Sigmoid colon (tissue), 7 donors: ENCODE measurements around the gene PHAX. TPM values are rescaled to one million over a fixed set of nuclear protein-coding genes. Genes with fewer than 3 reads are reported as not detected.
"Not testable (repeated sequence)": the region's sequence is repeated elsewhere in the genome, so short reads cannot be mapped to it uniquely, and the experiment has no call there.

Experiments
- DNase-seq: peaks from one replicate; pipeline ENCODE4 v3.0.0-alpha.2; 2019
- H3K27ac ChIP-seq, 4 donors: fragments of 200-600 bp; sonication (generic); one replicate each; pipeline ENCODE4 v1.5.1; 2016 to 2019; ENCODE audit warnings: mild to moderate bottlenecking in 1 of 4
- H3K27me3 ChIP-seq, 3 donors: fragments of 200-600 bp; sonication (generic); one replicate each; pipeline ENCODE4 v1.5.1; 2019; ENCODE audit warnings: mild to moderate bottlenecking in 1 of 3
- H3K36me3 ChIP-seq, 4 donors: fragments of 200-600 bp; sonication (generic); one replicate each; pipeline ENCODE4 v1.5.1; 2016 to 2019
- H3K4me1 ChIP-seq, 4 donors: fragments of 200-600 bp; sonication (generic); one replicate each; pipeline ENCODE4 v1.5.1; 2017 to 2019
- H3K4me3 ChIP-seq, 4 donors: fragments of 200-600 bp; sonication (generic); one replicate each; pipeline ENCODE4 v1.5.1; 2017 to 2019; ENCODE audit warnings: mild to moderate bottlenecking in 2 of 4, moderate library complexity in 1 of 4
- H3K9me3 ChIP-seq, 4 donors: fragments of 200-600 bp in 3 of 4; sonication (generic) in 3 of 4; one replicate each; pipeline versions ENCODE4 v1.5.1 to v1.6.1; 2013 to 2019
- EP300 ChIP-seq, 4 donors: sonication (generic); formaldehyde crosslinking; IDR thresholded peaks; one replicate each; pipeline ENCODE4 v1.6.1; 2017; ENCODE audit warnings: antibody characterized with exemption in 4 of 4
- POLR2A ChIP-seq, 2 donors: fragments of 450-650 bp; IDR thresholded peaks; one replicate each; pipeline ENCODE4 v1.6.1; 2016; ENCODE audit warnings: antibody characterized with exemption in 2 of 2, mild to moderate bottlenecking in 2 of 2, moderate library complexity in 2 of 2
- POLR2AphosphoS5 ChIP-seq, 4 donors: sonication (generic); formaldehyde crosslinking; IDR thresholded peaks; one replicate each; pipeline ENCODE4 v1.6.1; 2017; ENCODE audit warnings: antibody characterized with exemption in 4 of 4
- WGBS, 2 donors: extraction: QIAGEN DNeasy Blood & Tissue Kit; methylation state at CpG; one replicate each; pipeline ENCODE4 v1.1.7; 2013; 5-methylcytosine and 5-hydroxymethylcytosine counted together
- intact Hi-C: fragments of 100-400 bp; cut with DNase I; formaldehyde crosslinking; loops from one replicate; pipeline ENCODE4 v1.15.1; 2023
- polyA plus RNA-seq, 3 donors: library from polyadenylated mRNA; stranded (reverse); fragments of 200-250 nt; gene quantifications; one replicate each; pipeline ENCODE4 v1.2.3, GENCODE V29; 2013
- total RNA-seq, 4 donors: library from RNA; depleted of rRNA; stranded (reverse); fragments of >200 nt; gene quantifications; one replicate each; pipeline ENCODE4 v1.1.0, GENCODE V29; 2016
- TF ChIP-seq, protein P1 (sequence below), 4 experiments: fragments of 450-650 bp in 3 of 4; fragments of 200-600 bp in 1 of 4; IDR thresholded peaks; one replicate each; pipeline ENCODE4 v1.5.1; 2016 to 2019; ENCODE audit warnings: antibody characterized with exemption in 4 of 4, mild to moderate bottlenecking in 3 of 4, moderate library complexity in 2 of 4
- donor health status: healthy with polysubstance abuse.
- donor health status: Bipolar disorder and iron deficiency.
- donor health status: healthy.

Gene PHAX
- total and polyA plus RNA-seq, 7 donors = 18.9 to 58.5 (median 38.8) TPM

DNA sequence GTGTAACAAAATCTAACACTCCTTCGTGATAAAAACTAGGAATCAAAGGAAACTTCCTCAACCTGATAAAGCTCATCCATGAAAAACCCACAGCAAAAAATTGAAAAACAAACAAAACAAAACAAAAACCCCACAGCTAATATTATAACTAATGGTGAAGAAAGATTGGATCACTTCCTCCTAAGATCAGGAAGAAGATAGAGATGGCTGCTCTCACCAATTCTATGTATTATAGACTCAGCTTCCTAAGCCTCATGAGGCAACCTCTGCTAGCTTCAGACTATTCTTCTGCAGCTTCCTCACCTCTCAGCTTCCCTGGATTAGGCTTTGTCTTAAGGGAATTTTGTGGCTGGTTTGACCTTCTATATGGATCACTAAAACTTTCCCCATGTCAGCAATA, 40.1 kb downstream of the PHAX start:
- no peak overlapping the region for H3K4me3 ChIP-seq

DNA sequence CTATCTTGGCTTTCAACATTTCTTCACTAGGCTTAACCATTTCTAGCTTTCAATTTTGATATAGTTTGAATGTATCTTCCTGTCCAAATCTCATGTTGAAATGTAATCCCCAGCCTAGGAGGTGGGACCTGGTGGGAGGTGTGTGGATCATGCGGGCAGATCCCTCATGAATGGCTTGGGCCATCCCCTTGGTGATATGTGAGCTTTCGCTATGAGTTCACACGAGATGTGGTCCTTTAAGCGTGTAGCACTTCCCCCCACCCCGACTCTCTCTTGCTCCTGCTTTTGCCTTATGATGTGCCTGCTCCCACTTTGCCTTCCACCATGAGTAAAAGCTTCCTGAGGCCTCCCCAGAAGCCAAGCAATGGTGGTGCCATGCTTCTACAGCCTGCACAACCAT, 40.6 kb downstream of the PHAX start:
- H3K27me3 ChIP-seq = no peaks in the 10 kb centered on the region
- H3K36me3 ChIP-seq = no peaks in the 10 kb centered on the region
- no peak overlapping the region for H3K27ac ChIP-seq
- WGBS, 2 donors = 89 to 96% methylated on average over 5 of the region's 5 CpGs
- DNase-seq = no peak
- intact Hi-C loops = no loop called here
- H3K4me3 ChIP-seq = no peak overlapping the region
- TF ChIP-seq POLR2AphosphoS5 (IDR thresholded peaks at IDR 0.05) (no peak), POLR2A (IDR thresholded peaks at IDR 0.05) (no peak), EP300 (IDR thresholded peaks at IDR 0.05) (no peak)
- TF ChIP-seq, protein P1, sequence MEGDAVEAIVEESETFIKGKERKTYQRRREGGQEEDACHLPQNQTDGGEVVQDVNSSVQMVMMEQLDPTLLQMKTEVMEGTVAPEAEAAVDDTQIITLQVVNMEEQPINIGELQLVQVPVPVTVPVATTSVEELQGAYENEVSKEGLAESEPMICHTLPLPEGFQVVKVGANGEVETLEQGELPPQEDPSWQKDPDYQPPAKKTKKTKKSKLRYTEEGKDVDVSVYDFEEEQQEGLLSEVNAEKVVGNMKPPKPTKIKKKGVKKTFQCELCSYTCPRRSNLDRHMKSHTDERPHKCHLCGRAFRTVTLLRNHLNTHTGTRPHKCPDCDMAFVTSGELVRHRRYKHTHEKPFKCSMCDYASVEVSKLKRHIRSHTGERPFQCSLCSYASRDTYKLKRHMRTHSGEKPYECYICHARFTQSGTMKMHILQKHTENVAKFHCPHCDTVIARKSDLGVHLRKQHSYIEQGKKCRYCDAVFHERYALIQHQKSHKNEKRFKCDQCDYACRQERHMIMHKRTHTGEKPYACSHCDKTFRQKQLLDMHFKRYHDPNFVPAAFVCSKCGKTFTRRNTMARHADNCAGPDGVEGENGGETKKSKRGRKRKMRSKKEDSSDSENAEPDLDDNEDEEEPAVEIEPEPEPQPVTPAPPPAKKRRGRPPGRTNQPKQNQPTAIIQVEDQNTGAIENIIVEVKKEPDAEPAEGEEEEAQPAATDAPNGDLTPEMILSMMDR (IDR thresholded peaks at IDR 0.05) = no peak
- H3K4me1 ChIP-seq = no peaks in the 10 kb centered on the region
- peaks cover 0 to 4% (median 3%) of the 10 kb centered on the region in 4 donors for H3K9me3 ChIP-seq

More for the DNA sequence above, 40.1 kb downstream of the PHAX start:
- no peak for DNase-seq
- Histone ChIP-seq H3K36me3 (no peaks in the 10 kb centered on the region), H3K9me3 (peaks cover 0 to 4% (median 2%) of the 10 kb centered on the region in 4 donors), H3K4me1 (no peaks in the 10 kb centered on the region), H3K27ac (no peak overlapping the region), H3K27me3 (no peaks in the 10 kb centered on the region)
- WGBS, 2 donors = 88 to 97% methylated on average over 1 of the region's 1 CpG
- intact Hi-C loops = no loop called here
- TF ChIP-seq POLR2A (IDR thresholded peaks at IDR 0.05) (no peak), POLR2AphosphoS5 (IDR thresholded peaks at IDR 0.05) (no peak), EP300 (IDR thresholded peaks at IDR 0.05) (no peak)
- TF ChIP-seq, protein P1 (IDR thresholded peaks at IDR 0.05) = no peak

DNA sequence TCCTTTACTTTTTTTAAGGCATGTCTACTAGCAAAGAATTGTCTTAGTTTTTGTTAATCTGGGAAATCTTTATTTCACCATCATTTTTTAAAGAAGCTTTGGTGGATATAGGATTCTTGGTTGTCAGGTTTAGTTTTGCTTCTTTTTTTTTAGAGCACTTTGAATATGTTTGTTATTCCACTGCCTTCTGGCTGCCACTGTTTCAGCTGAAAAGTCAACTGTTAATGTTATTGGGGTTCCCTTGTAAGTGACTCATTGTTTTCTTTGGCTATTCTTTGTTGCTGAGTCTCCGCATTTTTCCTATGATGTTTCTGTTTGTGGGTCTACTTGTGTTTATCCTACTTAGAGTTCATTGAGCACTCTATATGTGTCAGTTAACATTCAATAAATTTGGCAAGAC, 44.4 kb downstream of the PHAX start:
- no peaks in the 10 kb centered on the region for H3K36me3 ChIP-seq
- intact Hi-C loops = no loop called here
- WGBS, 2 donors = 97 to 100% methylated on average over 1 of the region's 1 CpG
- peaks cover 0 to 4% (median 3%) of the 10 kb centered on the region in 4 donors for H3K9me3 ChIP-seq
- H3K27me3 ChIP-seq = no peaks in the 10 kb centered on the region
- H3K4me3 ChIP-seq = no peak overlapping the region
- no peak overlapping the region for H3K27ac ChIP-seq
- DNase-seq = no peak
- H3K4me1 ChIP-seq = no peaks in the 10 kb centered on the region
- TF ChIP-seq POLR2AphosphoS5 (IDR thresholded peaks at IDR 0.05) (no peak), EP300 (IDR thresholded peaks at IDR 0.05) (no peak), POLR2A (IDR thresholded peaks at IDR 0.05) (no peak)
- TF ChIP-seq, protein P1 (IDR thresholded peaks at IDR 0.05) = no peak

DNA sequence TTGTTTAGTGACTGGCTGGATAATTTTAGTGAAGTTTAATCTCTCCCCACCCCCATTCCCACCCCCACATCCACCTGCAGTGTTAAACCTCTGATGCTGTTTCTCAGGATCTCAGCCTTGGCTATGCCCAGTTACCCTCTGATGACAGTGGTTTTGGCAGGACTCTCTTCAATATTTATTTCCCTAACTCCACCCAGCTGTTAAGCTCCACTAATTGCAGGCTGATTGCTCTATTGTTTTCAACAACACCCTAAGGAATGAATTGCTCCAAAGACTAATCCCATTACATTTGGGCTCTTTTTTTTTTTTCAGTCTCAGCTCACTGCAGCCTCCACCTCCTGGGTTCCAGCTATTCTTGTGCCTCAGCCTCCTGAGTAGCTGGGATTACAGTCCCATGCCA, 46.3 kb downstream of the PHAX start:
- intact Hi-C loops = no loop called here
- Histone ChIP-seq H3K27ac (no peak overlapping the region), H3K9me3 (peaks cover 0 to 4% (median 3%) of the 10 kb centered on the region in 4 donors), H3K4me1 (no peaks in the 10 kb centered on the region), H3K4me3 (no peak overlapping the region), H3K27me3 (no peaks in the 10 kb centered on the region), H3K36me3 (no peaks in the 10 kb centered on the region)
- no peak for DNase-seq
- TF ChIP-seq, protein P1 (IDR thresholded peaks at IDR 0.05) = no peak

DNA sequence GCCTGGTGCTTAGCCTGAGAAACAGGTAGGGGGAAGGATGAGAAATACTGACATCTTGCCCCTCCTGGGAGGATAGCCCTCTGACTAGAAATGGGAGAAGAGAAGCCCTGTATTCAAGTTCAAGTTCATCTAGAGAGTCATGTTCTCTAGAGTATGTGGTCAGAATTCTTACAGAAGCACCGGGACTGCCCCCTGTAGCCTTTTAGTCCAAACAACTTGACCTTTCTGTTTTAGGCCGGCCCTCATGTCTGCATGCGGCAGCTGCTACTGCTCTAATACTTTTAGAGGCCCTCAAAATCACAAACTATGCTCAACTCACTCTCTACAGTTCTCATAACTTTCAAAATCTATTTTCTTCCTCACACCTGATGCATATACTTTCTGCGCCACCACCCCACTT, 47.7 kb downstream of the PHAX start:
- intact Hi-C loops = no loop called here
- H3K4me3 ChIP-seq = no peak overlapping the region
- H3K9me3 ChIP-seq = peaks cover 0 to 4% (median 3%) of the 10 kb centered on the region in 4 donors
- H3K27ac ChIP-seq = no peak overlapping the region
- 28 to 67% methylated on average over 4 of the region's 4 CpGs for WGBS, 2 donors
- no peaks in the 10 kb centered on the region for H3K36me3 ChIP-seq
- TF ChIP-seq POLR2A (IDR thresholded peaks at IDR 0.05) (no peak), POLR2AphosphoS5 (IDR thresholded peaks at IDR 0.05) (no peak), EP300 (IDR thresholded peaks at IDR 0.05) (no peak)
- TF ChIP-seq, protein P1 (IDR thresholded peaks at IDR 0.05) = no peak
- no peaks in the 10 kb centered on the region for H3K27me3 ChIP-seq
- DNase-seq = no peak
- H3K4me1 ChIP-seq = no peaks in the 10 kb centered on the region

DNA sequence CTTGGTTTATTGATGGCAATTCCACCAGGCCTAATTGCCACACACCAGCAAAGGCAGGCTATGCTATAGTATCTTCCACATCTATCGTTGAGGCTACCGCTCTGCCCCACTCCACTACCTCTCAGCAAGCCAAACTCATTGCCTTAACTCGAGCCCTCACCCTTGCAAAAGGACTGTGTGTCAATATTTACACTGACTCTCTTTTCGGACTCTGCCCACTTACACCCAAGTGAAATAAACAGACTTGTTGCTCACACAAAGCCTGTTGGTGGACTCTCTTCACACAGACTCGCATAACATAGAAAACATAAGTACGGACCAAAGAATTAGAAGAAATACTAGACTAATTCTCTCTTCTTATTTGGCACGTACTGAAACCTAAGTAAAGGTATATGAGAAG, 48.3 kb downstream of the PHAX start:
- H3K9me3 ChIP-seq, H3K4me3 ChIP-seq, DNase-seq, intact Hi-C loops, H3K27me3 ChIP-seq, H3K27ac ChIP-seq, H3K36me3 ChIP-seq, H3K4me1 ChIP-seq: not testable (repeated sequence)
- WGBS, 2 donors = 14 to 64% methylated on average over 7 of the region's 7 CpGs

DNA sequence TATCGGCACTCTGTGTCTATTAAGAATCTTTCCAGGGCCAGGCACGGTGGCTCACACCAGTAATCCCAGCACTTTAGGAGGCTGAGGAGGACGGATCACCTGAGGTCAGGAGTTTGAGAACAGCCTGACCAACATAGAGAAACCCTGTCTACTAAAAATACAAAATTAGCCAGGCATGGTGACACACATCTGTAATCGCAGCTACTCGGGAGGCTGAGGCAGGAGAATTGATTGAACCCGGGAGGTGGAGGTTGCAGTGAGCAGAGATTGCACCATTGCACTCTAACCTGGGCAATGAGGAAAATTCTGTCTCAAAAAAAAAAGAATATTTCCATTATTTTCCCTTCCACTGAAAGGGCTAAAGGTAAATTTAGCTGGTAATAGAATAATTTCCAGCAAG, 49.0 kb downstream of the PHAX start:
- H3K9me3 ChIP-seq, H3K27ac ChIP-seq, DNase-seq, H3K4me1 ChIP-seq, H3K36me3 ChIP-seq, H3K27me3 ChIP-seq, H3K4me3 ChIP-seq, intact Hi-C loops: not testable (repeated sequence)
- WGBS, 2 donors = 21 to 70% methylated on average over 6 of the region's 6 CpGs
